ENCODE results near the gene PAPLN.

DNA sequence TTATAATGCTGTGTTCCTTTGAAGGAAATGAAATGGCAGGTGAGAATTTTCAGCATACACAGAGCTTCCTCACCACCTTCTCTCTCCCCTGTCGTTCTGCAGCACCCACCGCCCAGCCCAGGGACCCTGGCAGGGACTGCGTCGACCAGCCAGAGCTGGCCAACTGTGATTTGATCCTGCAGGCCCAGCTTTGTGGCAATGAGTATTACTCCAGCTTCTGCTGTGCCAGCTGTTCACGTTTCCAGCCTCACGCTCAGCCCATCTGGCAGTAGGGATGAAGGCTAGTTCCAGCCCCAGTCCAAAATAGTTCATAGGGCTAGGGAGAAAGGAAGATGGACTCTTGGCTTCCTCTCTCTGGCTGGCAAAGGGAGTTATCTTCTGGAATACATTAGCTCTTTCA, 35.1 kb downstream of the PAPLN start:
- TF ChIP-seq, protein P1, sequence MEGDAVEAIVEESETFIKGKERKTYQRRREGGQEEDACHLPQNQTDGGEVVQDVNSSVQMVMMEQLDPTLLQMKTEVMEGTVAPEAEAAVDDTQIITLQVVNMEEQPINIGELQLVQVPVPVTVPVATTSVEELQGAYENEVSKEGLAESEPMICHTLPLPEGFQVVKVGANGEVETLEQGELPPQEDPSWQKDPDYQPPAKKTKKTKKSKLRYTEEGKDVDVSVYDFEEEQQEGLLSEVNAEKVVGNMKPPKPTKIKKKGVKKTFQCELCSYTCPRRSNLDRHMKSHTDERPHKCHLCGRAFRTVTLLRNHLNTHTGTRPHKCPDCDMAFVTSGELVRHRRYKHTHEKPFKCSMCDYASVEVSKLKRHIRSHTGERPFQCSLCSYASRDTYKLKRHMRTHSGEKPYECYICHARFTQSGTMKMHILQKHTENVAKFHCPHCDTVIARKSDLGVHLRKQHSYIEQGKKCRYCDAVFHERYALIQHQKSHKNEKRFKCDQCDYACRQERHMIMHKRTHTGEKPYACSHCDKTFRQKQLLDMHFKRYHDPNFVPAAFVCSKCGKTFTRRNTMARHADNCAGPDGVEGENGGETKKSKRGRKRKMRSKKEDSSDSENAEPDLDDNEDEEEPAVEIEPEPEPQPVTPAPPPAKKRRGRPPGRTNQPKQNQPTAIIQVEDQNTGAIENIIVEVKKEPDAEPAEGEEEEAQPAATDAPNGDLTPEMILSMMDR (IDR thresholded peaks at IDR 0.05) = no peak
- no peak for TF ChIP-seq POLR2A (IDR thresholded peaks at IDR 0.05)
